Omental fat pad (tissue), 4 donors: ENCODE measurements around the gene CHST12. TPM values are rescaled to one million over a fixed set of nuclear protein-coding genes. Genes with fewer than 3 reads are reported as not detected.

ENCODE experiments used
- ATAC-seq: fragments of 150-250 bp; one replicate; pipeline ENCODE4 v1.9.1; 2016; ENCODE audit warnings: mild to moderate bottlenecking, moderate library complexity; ENCODE audit not compliant: low FRiP score
- DNase-seq: peaks from one replicate; pipeline ENCODE4 v3.0.0-alpha.2; 2019; ENCODE audit warnings: low spot score
- total RNA-seq, 4 donors: library from RNA; depleted of rRNA; stranded (reverse); fragments of >200 nt; gene quantifications; one replicate each; pipeline ENCODE4 v1.1.0, GENCODE V29; 2016
- TF ChIP-seq, protein P1 (sequence below), 3 donors: fragments of 450-650 bp; IDR thresholded peaks; one replicate each; pipeline ENCODE4 v1.5.1; 2016 to 2017; ENCODE audit warnings: antibody characterized with exemption in 3 of 3, mild to moderate bottlenecking in 3 of 3, moderate library complexity in 2 of 3

CHST12 gene
- total RNA-seq, 4 donors from 2014 or later = 7.9 to 18.3 (median 11.3) TPM

GRCh38 chr7:2476776-2477446 lies 73.5 kb downstream of the CHST12 start:
- ATAC-seq (no peak), DNase-seq (no peak)
- TF ChIP-seq, protein P1, sequence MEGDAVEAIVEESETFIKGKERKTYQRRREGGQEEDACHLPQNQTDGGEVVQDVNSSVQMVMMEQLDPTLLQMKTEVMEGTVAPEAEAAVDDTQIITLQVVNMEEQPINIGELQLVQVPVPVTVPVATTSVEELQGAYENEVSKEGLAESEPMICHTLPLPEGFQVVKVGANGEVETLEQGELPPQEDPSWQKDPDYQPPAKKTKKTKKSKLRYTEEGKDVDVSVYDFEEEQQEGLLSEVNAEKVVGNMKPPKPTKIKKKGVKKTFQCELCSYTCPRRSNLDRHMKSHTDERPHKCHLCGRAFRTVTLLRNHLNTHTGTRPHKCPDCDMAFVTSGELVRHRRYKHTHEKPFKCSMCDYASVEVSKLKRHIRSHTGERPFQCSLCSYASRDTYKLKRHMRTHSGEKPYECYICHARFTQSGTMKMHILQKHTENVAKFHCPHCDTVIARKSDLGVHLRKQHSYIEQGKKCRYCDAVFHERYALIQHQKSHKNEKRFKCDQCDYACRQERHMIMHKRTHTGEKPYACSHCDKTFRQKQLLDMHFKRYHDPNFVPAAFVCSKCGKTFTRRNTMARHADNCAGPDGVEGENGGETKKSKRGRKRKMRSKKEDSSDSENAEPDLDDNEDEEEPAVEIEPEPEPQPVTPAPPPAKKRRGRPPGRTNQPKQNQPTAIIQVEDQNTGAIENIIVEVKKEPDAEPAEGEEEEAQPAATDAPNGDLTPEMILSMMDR (IDR thresholded peaks at IDR 0.05) = no peak

- ATAC-seq (peak; percentile 73), DNase-seq (no peak)
- TF ChIP-seq, protein P1 (IDR thresholded peaks at IDR 0.05) = peak in 1 of 3 donors; percentile 47
These were observed 74.3 kb downstream of the CHST12 start for GRCh38 chr7:2477447-2478398.

- ATAC-seq (no peak), DNase-seq (no peak)
- TF ChIP-seq, protein P1 (IDR thresholded peaks at IDR 0.05) = no peak
These were observed 75.0 kb downstream of the CHST12 start for GRCh38 chr7:2478399-2478785.

- TF ChIP-seq, protein P1 (IDR thresholded peaks at IDR 0.05) = no peak
- ATAC-seq = no peak
These were observed 75.4 kb downstream of the CHST12 start for GRCh38 chr7:2478800-2479199.

GRCh38 chr7:2479276-2480069 lies 76.1 kb downstream of the CHST12 start:
- DNase-seq (no peak), ATAC-seq (no peak)
- TF ChIP-seq, protein P1 (IDR thresholded peaks at IDR 0.05) = no peak

More at GRCh38 chr7:2478800-2479199, 75.4 kb downstream of the CHST12 start:
- DNase-seq = no peak

DNA sequence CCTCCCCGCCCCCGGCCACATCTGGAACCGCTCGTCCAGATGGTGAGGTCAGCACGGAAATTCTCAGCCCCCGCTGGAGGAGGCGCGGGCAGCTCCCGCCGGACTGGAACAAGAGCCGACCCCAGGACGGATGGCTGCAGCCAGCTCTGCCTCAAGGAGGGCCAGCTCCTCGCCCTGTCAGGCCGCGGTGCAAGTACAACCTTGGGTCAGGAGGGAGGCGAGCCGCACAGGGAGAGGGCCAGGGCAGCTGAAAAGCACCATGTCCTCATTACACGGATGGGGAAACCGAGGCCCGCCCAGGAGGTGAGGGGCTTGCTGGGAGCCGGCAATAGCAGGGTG lies 76.6 kb downstream of the CHST12 start:
- no peak for ATAC-seq
- DNase-seq = no peak

More for the DNA sequence above, 76.6 kb downstream of the CHST12 start:
- TF ChIP-seq, protein P1 (IDR thresholded peaks at IDR 0.05) = no peak
